WI38 (cell line): ENCODE data around the gene JUN.

ENCODE experiments used
- H3K4me3 ChIP-seq: 2 replicates; pipeline ENCODE4 v1.5.1; 2011; ENCODE audit warnings: low read depth, mild to moderate bottlenecking, control low read depth, low read length
- TF ChIP-seq, protein P1 (sequence below): IDR thresholded peaks from 2 replicates; pipeline ENCODE4 v1.5.1; 2012; ENCODE audit warnings: low read depth, mild to moderate bottlenecking, control low read depth, low read length

Gene JUN

GRCh38 chr1:58782178-58783089 lies 1.4 kb downstream of the JUN start:
- peak overlapping the region; percentile 97 for H3K4me3 ChIP-seq
- TF ChIP-seq, protein P1, sequence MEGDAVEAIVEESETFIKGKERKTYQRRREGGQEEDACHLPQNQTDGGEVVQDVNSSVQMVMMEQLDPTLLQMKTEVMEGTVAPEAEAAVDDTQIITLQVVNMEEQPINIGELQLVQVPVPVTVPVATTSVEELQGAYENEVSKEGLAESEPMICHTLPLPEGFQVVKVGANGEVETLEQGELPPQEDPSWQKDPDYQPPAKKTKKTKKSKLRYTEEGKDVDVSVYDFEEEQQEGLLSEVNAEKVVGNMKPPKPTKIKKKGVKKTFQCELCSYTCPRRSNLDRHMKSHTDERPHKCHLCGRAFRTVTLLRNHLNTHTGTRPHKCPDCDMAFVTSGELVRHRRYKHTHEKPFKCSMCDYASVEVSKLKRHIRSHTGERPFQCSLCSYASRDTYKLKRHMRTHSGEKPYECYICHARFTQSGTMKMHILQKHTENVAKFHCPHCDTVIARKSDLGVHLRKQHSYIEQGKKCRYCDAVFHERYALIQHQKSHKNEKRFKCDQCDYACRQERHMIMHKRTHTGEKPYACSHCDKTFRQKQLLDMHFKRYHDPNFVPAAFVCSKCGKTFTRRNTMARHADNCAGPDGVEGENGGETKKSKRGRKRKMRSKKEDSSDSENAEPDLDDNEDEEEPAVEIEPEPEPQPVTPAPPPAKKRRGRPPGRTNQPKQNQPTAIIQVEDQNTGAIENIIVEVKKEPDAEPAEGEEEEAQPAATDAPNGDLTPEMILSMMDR, result no peak

DNA sequence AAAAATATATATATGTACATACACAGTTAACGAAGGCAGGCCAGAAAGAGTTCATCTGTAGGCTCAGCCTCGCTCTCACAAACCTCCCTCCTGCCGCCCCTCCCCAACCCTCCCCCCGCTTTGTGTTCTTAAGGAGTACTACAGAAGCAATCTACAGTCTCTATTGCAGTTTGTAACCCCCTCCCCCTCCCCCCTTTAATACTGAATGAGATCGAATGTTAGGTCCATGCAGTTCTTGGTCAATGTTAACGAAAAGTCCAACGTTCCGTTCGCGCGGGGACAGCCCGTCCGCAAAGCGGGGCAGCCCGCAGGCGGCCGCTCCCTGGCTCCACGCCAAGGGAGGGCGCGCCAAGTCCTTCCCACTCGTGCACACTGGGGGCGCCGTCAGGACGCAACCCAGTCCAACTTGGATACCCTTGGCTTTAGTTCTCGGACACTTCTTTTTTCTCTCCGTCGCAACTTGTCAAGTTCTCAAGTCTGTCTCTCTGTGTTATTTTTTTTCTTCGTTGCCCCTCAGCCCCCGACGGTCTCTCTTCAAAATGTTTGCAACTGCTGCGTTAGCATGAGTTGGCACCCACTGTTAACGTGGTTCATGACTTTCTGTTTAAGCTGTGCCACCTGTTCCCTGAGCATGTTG lies 2.2 kb downstream of the JUN start:
- TF ChIP-seq, protein P1, result peak; percentile 33; the same call in 1 of the 2 replicates
- H3K4me3 ChIP-seq, result peak overlapping the region; percentile 97

DNA sequence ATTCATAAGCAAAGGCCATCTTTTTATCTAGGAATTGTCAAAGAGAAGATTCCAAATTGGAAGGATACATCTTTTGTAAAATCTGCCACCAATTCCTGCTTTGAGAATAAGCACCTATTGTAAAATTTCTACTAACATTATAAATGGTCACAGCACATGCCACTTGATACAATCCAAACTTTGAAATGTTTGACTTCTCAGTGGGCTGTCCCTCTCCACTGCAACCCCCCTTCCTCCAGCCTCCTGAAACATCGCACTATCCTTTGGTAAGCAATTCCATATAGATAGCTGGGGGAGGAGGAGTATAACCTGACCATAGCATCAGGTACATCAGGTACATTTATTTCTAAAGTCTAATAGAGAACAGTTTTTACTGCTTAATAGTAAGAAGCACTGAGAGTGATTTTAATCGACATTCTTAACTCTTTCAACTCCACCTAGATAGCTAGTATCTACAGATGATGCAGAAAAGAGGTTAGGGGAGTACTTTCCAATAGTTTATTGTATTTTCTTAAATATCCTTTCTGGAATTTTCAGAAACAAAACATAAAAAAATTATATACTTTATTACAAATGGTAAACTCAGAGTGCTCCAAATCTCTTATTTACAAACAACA lies 2.9 kb downstream of the JUN start:
- peak overlapping the region; percentile 97 for H3K4me3 ChIP-seq

DNA sequence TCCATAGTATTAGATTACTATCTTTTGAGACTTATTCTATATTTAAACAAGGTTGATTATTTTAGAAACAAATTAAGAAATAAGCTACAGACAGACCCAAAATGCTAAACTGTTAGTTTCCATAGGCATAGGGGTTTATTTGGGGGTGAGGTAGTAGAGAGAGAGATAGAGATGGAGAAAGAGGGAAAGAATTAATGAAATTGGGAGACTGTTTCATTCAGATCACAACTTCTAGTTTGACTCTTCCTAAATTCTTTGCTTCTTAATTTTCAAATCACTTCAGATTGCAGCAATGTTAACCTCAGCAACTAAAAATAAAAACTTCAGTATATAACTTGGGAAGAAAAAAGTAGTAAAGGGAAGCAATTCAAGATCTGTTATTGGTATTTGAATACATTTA lies 3.4 kb downstream of the JUN start:
- TF ChIP-seq, protein P1, result no peak
- H3K4me3 ChIP-seq, result peak overlapping the region; percentile 97

More for the DNA sequence above, 2.9 kb downstream of the JUN start:
- TF ChIP-seq, protein P1, result no peak

- H3K4me3 ChIP-seq, result peak overlapping the region; percentile 97
- TF ChIP-seq, protein P1, result no peak
Observed at GRCh38 chr1:58779801-58780382, 4.0 kb downstream of the JUN start.

DNA sequence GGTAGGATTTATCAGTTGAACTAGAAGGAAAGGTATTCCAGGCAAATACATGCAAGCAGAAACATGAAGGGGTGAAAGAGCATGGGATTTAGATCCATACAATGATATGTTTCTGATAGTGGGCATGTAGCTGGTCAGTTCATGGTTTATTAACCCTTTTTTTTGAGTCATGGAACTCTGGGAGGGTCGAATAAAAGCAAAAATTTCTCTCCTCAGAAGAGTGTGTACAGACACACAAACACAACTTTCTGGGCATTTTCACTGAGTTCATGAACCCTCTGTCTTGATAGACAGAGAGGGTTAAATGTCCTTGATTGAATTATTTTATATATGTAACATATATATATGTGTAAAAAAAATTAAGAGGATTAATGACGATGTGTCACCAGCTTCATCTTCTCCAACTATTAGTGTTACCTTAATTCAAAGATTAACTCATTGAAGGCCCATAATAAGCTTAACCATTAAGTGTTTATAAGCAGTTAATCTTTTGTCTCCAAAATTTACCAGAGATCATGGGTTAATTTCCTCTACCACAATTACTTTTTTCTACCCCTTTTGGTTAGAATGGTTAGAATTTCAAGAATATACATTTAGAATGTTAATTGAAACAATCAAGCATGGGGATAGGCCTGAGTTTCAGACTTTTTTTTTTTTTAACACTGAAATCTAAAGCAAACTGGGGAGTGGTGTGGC lies 4.6 kb downstream of the JUN start:
- no peak overlapping the region for H3K4me3 ChIP-seq
- TF ChIP-seq, protein P1, result no peak
